Type B pancreatic cell (in vitro differentiated cells): Measurements from ENCODE around the gene BMP2. TPM values are rescaled to one million over a fixed set of nuclear protein-coding genes. Genes with fewer than 3 reads are reported as not detected.

Experiments used
- DNase-seq: peaks from one replicate; pipeline ENCODE4 v3.0.0; 2021; ENCODE audit warnings: mixed read lengths; ENCODE audit not compliant: unreplicated experiment; ENCODE audit errors: extremely low spot score
- H3K27ac Mint-ChIP-seq: 2 replicates; pipeline ENCODE4 v1.8.0; 2021; ENCODE audit warnings: mild to moderate bottlenecking, mixed read lengths
- H3K27me3 Mint-ChIP-seq: 2 replicates; pipeline ENCODE4 v1.8.0; 2021; ENCODE audit warnings: mixed read lengths
- H3K36me3 Mint-ChIP-seq: 2 replicates; pipeline ENCODE4 v1.8.0; 2021; ENCODE audit warnings: mixed read lengths
- H3K4me1 Mint-ChIP-seq: one replicate; pipeline ENCODE4 v1.8.0; 2021; ENCODE audit warnings: mixed read lengths; ENCODE audit not compliant: unreplicated experiment
- H3K4me3 Mint-ChIP-seq: 2 replicates; pipeline ENCODE4 v1.8.0; 2021; ENCODE audit warnings: mild to moderate bottlenecking, mixed read lengths
- H3K9me3 Mint-ChIP-seq: 2 replicates; pipeline ENCODE4 v1.8.0; 2021; ENCODE audit warnings: mixed read lengths
- CTCF ChIP-seq: fragments of 200-600 bp; sonication (generic); conservative IDR thresholded peaks from 2 replicates; pipeline ENCODE4 v1.5.0; 2021; ENCODE audit warnings: antibody characterized with exemption, mild to moderate bottlenecking
- total RNA-seq: library from RNA; stranded (reverse); gene quantifications from 2 replicates; pipeline ENCODE4 v1.2.1, GENCODE V29; 2021; ENCODE audit warnings: low replicate concordance

The BMP2 gene
- total RNA-seq, 1 donor from 2014 or later = 12.8 TPM

GRCh38 chr20:6811262-6812035, 44.0 kb downstream of the BMP2 start:
- DNase-seq = no peak
- Mint-ChIP-seq H3K27me3 (peaks cover 16% of the 10 kb centered on the region), H3K4me3 (no peak overlapping the region), H3K36me3 (no peaks in the 10 kb centered on the region), H3K27ac (no peak overlapping the region), H3K4me1 (no peaks in the 10 kb centered on the region), H3K9me3 (peaks cover 1% of the 10 kb centered on the region)
- TF ChIP-seq CTCF = no peak

- Mint-ChIP-seq H3K4me1 (no peaks in the 10 kb centered on the region), H3K4me3 (no peak overlapping the region), H3K36me3 (no peaks in the 10 kb centered on the region), H3K27me3 (peaks cover 16% of the 10 kb centered on the region), H3K27ac (no peak overlapping the region), H3K9me3 (no peaks in the 10 kb centered on the region)
- DNase-seq = no peak
- TF ChIP-seq CTCF = no peak
Measured at GRCh38 chr20:6812530-6812929, 45.0 kb downstream of the BMP2 start.

- Mint-ChIP-seq H3K4me3 (no peak overlapping the region), H3K27ac (no peak overlapping the region), H3K27me3 (peaks cover 23% of the 10 kb centered on the region), H3K9me3 (no peaks in the 10 kb centered on the region), H3K4me1 (no peaks in the 10 kb centered on the region), H3K36me3 (no peaks in the 10 kb centered on the region)
- no peak for DNase-seq
- TF ChIP-seq CTCF = no peak
Measured at GRCh38 chr20:6814945-6815344, 47.5 kb downstream of the BMP2 start.

- H3K36me3 Mint-ChIP-seq = no peaks in the 10 kb centered on the region
- H3K4me3 Mint-ChIP-seq = no peak overlapping the region
- peaks cover 15% of the 10 kb centered on the region for H3K27me3 Mint-ChIP-seq
- H3K9me3 Mint-ChIP-seq = no peaks in the 10 kb centered on the region
- no peaks in the 10 kb centered on the region for H3K4me1 Mint-ChIP-seq
- H3K27ac Mint-ChIP-seq = no peak overlapping the region
- no peak for DNase-seq
- TF ChIP-seq CTCF = no peak
Measured at GRCh38 chr20:6818033-6818808, 50.7 kb downstream of the BMP2 start.

GRCh38 chr20:6819599-6819998, 52.1 kb downstream of the BMP2 start:
- Mint-ChIP-seq H3K27ac (no peak overlapping the region), H3K9me3 (no peaks in the 10 kb centered on the region), H3K27me3 (peaks cover 11% of the 10 kb centered on the region), H3K4me3 (no peak overlapping the region), H3K4me1 (no peaks in the 10 kb centered on the region), H3K36me3 (no peaks in the 10 kb centered on the region)
- TF ChIP-seq CTCF = no peak
- no peak for DNase-seq
